ENCODE data around the gene TREX2.

TREX2 gene

GRCh38 chrX:153442463-153442862, 3.4 kb downstream of the TREX2 start:
- TF ChIP-seq CTCF (IDR thresholded peaks at IDR 0.05; ENCODE audit: low read depth, low read length), result no peak
- no peak overlapping the region for H3K4me3 ChIP-seq (ENCODE audit: low read depth, low read length)

DNA sequence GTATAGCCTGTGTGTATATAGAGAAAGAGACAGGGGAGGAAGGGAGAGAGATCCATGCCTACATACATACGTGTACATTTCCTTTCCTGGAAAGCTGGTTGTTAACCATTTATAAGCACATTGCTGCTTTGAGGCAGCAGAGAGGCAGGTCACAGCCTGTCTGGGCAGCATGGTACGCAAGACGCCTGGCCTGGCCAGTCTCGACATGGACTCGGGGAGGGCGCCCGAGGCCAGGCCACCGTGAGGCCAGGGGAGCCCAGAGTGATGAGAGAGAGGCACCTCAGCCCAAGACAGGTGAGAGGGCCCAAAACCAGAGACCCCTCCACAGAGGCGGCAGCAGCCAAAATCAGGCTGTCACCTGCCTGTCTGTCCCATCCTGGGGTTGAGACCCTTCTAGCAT, 3.9 kb downstream of the TREX2 start:
- TF ChIP-seq CTCF (IDR thresholded peaks at IDR 0.05; ENCODE audit: low read depth, low read length), result no peak
- no peak overlapping the region for H3K4me3 ChIP-seq (ENCODE audit: low read depth, low read length)

DNA sequence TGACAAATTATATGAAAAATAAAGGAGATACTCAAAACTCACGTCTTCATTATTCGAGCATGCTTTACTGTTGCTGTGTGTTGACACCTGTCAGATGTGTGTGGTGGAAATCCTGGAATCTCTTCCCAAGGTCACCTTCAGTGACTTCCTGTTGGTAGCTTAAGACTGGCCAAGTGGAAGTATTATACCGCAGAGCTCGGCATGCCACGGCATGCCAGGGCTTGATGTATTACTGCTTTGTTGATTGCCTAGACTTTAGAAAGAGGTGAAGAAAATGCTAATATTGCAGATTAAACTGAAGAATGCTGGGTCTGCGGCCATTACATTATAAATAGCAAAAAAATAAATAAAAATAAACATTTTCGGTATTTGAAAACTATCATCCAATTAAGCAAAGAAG, 4.6 kb downstream of the TREX2 start:
- no peak for TF ChIP-seq CTCF (IDR thresholded peaks at IDR 0.05; ENCODE audit: low read depth, low read length)
- H3K4me3 ChIP-seq (ENCODE audit: low read depth, low read length), result no peak overlapping the region

DNA sequence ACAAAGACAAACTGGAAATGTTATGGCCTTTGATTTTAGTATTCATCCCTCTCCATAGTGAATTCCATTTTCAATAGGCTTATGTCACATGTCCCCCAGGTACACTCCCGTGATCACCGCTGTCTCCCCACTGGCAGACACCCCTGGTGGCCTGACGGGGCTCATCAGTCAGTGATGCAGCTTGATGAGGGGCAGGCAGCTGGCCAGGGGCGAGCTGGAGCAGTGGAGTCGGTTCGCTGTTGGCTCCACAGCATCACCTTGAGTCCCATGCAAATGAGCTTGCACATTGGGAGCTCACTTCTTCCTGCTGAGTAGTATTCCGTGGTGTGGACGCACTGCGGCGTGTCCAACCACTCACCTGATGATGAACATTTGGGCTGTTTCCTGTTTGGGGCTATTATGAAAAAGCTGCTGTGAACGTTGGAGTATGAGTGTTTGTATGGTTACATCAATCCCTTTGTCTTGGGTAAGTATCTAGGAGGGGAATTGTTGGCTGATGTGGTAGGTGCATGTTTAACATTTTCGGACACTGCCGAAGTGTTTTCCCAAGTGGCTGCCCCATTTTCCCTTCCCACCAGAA, 5.2 kb downstream of the TREX2 start:
- no peak overlapping the region for H3K4me3 ChIP-seq (ENCODE audit: low read depth, low read length)
- no peak for TF ChIP-seq CTCF (IDR thresholded peaks at IDR 0.05; ENCODE audit: low read depth, low read length)

DNA sequence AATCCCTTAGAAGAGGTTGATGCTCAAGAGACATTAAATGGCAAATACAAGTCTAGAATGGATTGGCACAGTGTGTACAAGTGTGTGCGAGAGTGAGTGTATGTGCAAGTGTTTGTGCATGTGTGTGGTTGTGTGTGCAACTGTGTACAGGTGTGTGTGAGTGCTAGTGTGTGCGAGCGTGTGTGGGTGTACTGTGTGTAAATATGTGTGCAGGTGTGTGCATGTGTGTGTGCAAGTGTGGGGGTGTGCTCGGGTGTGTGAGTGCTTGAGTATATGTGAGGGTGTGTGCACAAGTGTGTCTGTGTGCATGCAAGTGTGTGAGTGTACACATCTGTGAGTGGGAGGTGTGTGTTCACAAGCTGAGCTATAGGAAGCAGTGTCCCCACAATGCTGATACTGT, 5.9 kb downstream of the TREX2 start:
- TF ChIP-seq CTCF (IDR thresholded peaks at IDR 0.05; ENCODE audit: low read depth, low read length), result no peak
- no peak overlapping the region for H3K4me3 ChIP-seq (ENCODE audit: low read depth, low read length)

DNA sequence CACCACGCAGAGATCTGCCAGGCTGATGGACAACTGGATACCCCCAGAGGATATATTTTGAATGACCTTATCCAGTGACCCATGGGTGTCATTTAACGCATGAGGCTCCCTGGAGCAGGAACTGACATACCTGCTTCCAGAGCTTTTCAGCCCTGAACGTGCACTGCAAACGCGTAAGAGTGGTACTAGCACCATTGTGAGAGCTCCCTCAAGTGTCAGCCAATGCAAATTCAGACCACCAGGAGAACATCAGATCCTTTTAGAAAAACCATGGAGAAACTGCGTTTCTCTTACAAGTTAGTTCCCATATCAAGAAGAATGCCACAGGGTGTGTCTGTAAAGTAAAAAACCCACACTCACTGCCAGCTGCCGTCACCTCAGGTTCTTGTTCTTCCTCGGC, 7.3 kb downstream of the TREX2 start:
- H3K4me3 ChIP-seq (ENCODE audit: low read depth, low read length), result no peak overlapping the region
- TF ChIP-seq CTCF (IDR thresholded peaks at IDR 0.05; ENCODE audit: low read depth, low read length), result no peak

DNA sequence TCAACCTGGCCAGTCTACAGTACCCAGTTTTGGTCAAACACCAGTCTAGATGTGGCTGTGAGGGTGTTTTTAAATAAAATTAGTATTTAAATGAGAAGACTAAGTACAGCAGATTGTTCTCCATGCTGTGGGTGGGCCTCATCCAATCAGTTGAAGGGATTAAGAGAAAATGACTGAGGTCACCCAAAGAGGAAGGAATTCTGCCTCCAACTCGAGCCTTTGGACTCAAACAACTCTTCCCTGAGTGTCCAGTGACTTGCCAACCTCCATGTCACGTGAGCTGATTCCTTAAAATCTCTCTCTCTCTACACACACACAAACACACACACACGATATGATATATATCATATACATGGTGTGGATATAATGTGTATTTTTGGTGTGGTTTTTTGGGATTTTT, 10.0 kb downstream of the TREX2 start:
- TF ChIP-seq CTCF (IDR thresholded peaks at IDR 0.05; ENCODE audit: low read depth, low read length), result no peak
- no peak overlapping the region for H3K4me3 ChIP-seq (ENCODE audit: low read depth, low read length)
